Activated CD4-positive, CD25-positive, alpha-beta regulatory T cell treated with anti-CD3 and anti-CD28 coated beads, Interleukin-2, amount 50 U/mL, for 72 hours (primary cell): Measurements from ENCODE around the gene PLEKHG2.
A peak's percentile ranks its signal among the peaks of the same experiment; 100 is the strongest.
"Not testable (repeated sequence)": the region's sequence is repeated elsewhere in the genome, so short reads cannot be mapped to it uniquely, and the experiment has no call there.

Source experiments
- DNase-seq: peaks from one replicate; pipeline ENCODE4 v3.0.0; 2021

PLEKHG2 gene, protein sequence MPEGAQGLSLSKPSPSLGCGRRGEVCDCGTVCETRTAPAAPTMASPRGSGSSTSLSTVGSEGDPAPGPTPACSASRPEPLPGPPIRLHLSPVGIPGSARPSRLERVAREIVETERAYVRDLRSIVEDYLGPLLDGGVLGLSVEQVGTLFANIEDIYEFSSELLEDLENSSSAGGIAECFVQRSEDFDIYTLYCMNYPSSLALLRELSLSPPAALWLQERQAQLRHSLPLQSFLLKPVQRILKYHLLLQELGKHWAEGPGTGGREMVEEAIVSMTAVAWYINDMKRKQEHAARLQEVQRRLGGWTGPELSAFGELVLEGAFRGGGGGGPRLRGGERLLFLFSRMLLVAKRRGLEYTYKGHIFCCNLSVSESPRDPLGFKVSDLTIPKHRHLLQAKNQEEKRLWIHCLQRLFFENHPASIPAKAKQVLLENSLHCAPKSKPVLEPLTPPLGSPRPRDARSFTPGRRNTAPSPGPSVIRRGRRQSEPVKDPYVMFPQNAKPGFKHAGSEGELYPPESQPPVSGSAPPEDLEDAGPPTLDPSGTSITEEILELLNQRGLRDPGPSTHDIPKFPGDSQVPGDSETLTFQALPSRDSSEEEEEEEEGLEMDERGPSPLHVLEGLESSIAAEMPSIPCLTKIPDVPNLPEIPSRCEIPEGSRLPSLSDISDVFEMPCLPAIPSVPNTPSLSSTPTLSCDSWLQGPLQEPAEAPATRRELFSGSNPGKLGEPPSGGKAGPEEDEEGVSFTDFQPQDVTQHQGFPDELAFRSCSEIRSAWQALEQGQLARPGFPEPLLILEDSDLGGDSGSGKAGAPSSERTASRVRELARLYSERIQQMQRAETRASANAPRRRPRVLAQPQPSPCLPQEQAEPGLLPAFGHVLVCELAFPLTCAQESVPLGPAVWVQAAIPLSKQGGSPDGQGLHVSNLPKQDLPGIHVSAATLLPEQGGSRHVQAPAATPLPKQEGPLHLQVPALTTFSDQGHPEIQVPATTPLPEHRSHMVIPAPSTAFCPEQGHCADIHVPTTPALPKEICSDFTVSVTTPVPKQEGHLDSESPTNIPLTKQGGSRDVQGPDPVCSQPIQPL (N-terminal part only)

DNA sequence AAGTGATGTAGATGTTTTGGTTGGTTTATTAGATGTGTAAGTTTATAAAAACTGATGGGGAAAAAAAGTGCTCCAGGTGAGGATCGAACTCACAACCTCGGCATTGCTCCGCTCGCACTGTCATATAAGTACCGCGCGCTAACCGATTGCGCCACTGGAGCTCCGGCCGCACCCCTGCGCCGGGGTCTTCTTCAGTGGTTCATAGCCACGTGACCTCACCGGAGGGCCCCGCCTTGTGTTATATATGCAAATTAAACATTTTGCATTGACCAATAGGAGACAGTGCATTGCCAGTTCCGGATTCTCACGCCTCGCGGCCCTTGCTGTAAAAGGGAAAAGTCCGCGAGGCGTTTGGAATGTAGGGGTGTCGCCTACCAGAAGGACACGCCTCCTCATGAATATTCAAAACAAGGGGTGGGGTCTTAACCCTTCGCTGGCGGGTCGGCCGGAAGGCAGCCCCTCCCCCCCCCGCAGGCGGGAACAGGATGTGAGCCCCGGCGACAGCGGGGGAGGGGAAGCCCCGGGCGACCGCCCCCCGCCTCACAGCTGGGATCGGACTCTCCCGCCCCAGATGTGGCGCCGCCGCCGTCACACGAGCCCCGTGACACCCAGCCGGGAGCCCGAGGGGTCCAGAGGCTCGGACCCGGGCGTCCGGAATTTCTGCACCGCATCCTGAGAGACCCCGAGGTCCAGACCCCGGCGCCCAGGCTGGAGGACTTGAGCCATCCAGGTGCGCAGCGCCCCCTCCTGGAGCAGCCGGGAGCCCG, at the start of gene PLEKHG2:
TSS of gene PLEKHG2 (plus strand) at position 570 of the 767 bp plus-strand sequence. CDS start 1,418 bp downstream, outside the sequence.
- peak; percentile 98 for DNase-seq

DNA sequence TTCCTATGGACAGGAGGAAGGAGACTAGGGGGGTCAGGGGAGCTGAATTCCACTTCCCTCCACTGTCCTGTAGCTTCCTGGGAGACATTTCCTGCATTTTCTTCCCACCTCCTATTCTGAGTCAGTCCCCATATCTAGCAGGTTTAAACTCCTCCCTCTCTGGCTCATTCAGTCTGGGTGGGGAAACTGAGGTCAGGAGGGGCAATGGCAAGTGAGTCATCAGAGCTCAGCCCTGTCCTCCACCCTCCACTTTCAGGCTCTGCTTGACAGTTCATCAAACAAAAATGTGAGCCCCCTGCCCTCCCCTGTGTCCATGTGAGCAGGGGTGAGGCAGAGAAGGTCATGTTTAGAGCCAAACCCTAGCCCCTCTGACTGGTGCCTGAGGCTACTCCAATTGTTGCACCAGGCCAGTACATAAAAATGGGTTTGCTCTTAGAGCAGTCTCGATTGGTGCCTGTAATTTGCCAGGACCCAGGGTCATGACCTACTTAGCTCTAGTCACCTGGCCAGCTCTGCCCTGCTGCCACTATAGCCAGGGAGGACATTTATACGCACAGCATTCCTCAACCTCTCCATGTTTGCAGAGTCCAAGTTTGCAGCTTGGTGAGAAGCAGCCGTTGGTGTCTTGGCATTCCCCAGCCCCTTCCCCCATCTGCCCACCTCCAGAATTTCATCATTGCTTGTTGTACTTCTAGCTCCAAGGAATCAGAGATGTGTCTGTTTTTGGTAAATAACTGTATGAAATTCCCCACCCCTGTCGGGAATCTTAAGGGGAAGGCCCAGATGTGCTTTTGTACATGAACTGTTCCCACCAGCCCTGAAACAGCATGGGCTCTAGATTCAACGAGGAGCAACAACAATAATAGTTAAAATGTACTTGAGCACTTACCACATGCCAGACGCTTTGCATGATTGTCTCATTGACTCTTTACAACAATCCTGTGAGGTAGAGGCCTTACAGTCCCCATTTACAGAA, 49.5 kb upstream of the PLEKHG2 start:
- DNase-seq, result no peak

DNA sequence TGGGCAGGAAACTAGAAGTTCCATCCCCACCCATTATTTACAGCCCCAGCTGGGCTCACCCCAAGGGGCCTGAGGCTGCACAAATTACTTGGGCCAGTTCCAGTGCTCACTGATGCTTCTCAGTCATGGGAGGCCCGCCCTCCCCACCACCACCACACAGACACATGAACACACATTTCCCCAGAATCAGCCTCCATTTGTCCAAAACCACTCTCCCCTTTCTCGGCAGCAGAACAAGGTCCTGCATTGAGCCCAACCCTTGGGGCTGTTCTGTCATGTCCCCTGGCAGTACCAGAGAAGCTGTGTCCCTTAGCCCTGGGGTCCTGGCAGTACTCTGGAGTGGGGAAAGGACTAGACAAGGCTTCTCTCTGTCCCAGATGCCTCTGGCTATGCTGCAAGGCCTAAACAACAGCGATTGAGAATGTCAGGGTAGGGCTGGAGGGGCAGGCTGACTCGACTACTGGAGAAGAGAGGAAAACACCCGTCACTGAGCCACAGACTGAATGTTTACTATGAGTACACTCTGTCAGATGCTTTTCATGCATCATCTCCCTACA, 48.5 kb upstream of the PLEKHG2 start:
- DNase-seq, result no peak

DNA sequence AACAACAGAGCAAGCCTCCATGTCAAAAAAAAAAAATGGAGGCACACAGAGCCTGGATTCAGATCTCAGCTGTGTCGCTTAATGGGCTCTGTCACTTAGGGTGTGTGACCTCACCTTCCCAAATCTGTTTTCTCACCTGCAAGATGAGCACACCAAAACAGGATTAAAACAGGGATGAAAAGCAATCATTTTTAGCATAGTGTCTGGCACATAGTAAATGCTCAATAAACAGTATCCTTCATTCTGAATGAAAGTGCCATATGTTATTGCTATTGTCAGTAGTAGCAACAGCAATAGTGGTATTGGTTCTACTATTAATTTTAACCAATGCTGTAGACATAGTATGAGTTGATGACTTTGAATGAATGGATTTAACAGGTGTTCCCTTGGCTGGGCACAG, 46.9 kb upstream of the PLEKHG2 start:
- DNase-seq, result no peak

DNA sequence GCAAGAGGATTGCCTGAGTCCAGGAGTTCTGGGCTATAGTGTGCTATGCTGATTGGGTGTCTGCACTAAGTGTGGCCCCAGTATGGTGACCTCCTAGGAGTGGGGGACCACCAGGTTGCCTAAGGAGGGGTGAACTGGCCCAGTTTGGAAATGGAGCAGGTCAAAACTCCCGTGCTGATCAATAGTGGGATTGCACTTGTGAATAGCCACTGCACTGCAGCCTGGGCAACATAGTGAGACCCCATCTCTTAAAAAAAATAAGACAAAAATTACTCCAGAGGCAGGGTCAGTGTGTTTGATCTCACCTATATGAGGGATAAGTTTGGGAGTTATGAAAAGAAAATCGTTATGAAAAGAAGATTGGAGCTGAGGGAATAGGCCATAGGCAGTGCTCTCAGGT, 43.3 kb upstream of the PLEKHG2 start:
- DNase-seq, result no peak

DNA sequence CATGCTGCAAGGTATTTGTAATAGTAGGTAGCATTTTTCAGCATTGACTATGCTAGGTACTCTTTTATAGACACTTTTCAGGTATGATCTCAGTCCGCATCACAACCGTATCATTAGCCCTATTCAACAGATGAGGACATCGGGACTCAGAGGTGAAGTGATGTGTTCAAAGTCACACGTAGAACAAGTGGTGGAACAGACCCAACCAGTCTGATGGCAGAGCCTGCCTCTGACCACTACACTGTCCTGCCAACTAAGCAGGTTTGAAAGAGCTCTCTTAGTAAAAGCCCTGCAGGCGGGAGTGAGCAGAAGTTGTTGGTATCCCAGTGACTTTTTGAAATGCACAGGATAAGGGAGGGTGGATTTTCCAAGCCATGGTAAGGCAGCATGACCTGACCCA, 41.7 kb upstream of the PLEKHG2 start:
- DNase-seq, result no peak

DNA sequence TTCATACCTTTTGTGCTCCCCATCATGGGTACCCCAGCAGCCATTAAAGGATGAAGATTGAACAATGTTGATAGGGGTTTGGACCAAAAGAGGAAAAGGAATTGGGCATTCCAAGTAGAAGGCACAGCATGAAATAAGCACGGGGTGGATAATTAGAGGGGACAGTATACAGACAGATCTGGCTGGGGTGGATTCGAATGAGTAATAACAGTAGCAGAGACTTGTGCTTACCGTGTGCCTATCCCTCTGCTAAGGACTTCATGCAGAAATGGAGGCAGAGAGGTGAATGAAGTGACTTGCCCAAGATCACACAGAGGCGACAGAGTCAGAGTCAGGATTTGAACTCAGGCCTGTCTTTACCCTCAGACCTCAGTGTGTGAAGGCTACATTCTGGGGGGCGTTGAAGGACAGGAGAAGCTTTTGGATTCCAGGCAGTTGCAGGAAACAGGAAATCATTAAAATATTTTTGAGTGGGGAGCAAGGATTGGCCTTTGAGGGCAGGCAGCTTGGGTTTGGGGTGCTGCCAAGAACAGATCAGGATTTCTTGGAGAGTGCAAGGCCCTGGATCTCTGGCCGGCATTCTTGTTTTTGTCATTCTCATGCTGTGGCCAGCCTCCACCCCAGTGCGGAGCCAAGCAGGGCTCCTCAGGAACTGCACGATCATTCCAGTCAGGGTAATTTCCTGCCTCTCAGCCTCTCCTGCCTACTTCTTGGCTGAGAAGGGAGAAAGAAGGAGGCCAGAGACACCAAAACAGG, 40.2 kb upstream of the PLEKHG2 start:
- DNase-seq, result no peak

DNA sequence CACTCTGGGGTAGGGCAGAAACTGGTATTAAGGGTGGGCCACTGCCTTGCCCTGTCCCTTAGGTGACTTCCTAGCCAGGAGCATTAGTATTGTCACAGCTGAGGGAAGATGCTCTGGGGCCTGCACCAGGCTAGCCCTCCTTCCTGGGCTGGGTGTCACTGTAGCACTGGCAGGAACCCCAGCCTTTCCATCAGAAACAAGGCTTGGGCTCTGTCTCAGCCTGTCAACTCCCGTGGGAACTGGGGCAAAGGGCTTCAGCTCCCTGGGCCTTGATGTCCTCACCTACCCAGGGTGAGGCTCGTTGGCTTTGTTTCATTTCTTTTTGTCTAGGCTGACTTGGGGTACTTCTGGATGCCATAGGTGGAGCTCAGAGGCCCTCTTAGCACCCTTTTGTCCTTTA, 39.5 kb upstream of the PLEKHG2 start:
- no peak for DNase-seq

DNA sequence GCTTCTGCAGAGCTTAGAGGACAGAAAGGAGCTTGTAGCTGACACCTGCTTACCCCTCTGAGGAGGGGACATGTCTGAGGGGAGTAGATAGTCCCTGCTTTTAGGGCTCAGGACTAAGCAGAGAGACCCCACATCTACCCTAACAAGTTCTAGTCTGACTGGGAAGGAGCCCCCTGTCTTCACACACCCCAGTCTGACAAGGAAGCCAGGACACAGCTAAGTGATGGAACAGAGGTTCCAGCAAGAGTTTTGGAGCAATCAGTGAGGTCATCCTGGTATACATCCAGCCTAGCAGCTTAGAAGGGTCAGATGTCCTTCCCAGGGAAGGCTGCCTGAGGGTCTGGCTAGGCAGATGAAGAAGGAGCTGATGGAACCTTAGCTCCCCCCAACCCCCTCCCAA, 36.5 kb upstream of the PLEKHG2 start:
- no peak for DNase-seq

DNA sequence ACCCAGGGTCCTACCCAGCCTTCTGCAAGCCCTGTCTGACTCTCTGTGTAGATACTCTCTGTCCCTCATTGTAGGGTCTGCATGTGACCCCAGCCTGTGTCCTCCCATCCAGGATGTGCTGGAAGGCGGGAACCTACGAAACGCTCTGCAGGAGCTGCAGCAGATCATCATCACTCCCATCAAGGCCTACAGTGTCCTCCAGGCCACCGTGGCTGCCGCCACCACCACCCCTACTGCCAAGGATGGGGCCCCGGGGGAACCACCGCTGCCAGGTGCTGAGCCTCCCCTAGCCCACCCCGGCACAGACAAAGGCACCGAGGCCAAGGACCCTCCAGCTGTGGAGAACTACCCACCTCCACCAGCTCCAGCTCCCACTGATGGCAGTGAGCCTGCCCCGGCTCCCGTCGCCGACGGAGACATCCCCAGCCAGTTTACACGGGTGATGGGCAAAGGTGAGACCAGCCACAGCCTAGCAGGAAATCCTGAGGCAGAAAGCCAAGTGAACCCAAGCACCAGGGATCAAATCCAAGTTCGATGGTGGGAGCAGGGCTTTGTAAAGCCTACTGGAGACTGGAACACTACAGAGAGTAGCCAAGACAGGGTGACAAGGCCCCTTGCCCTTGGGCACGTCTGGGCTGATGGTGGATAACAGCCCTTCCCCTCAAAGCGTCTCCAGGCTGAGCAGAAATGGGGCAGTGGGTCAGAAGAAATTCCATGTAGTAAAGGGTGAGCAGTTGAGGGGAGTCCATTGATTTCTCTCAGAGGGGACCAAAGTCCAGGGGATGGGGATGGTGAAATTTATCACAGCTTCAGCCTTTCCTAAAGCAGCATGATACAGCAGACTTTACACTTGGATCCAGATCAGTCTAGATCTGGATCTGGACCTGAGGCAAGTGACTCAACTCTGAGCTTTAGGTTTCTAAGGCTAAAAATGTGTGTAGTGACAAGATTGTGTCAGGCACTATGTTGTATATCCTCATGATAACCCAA, 34.8 kb upstream of the PLEKHG2 start:
- DNase-seq, result no peak

DNA sequence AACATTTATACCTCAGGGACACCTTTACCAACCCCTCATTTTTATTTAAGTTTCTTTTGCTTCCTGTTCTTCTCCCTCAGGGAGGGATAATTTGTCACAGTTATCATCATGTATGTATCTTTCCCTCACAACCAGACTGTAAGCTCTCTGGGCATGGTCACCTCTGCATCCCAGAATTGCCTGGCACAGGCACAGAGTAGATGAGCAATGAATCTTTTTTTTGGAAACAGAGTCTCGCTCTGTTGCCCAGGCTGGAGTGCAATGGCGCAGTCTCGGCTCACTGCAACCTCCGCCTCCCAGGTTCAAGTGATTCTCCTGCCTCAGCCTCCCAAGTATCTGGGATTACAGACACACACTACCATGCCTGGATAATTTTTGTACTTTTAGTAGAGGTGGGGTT, 33.1 kb upstream of the PLEKHG2 start:
- DNase-seq, result not testable (repeated sequence)

DNA sequence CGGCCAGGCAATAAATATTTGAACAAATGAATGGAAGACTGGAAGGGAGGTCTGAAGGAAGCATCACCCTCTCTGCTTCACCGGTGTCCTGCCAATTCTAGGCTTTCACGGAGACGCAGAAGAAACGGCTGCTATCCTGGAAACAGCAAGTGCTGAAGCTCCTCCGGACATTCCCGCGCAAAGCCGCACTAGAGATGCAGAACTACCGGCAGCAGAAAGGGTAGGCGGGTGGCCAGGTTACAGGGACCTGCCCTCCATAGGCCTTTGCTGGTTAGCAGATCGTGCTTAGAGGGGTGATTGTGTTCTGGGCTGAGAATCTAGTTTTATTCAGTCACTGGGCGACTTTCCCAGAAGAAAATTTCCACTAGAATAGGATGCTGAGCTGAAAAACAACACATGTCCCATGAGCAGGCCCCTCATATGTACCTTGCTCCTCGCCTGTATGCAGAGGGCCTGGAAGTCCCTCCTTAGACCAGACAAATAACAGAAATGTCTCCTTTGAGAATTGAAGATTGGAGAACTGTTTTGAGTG, 32.5 kb upstream of the PLEKHG2 start:
- no peak for DNase-seq

DNA sequence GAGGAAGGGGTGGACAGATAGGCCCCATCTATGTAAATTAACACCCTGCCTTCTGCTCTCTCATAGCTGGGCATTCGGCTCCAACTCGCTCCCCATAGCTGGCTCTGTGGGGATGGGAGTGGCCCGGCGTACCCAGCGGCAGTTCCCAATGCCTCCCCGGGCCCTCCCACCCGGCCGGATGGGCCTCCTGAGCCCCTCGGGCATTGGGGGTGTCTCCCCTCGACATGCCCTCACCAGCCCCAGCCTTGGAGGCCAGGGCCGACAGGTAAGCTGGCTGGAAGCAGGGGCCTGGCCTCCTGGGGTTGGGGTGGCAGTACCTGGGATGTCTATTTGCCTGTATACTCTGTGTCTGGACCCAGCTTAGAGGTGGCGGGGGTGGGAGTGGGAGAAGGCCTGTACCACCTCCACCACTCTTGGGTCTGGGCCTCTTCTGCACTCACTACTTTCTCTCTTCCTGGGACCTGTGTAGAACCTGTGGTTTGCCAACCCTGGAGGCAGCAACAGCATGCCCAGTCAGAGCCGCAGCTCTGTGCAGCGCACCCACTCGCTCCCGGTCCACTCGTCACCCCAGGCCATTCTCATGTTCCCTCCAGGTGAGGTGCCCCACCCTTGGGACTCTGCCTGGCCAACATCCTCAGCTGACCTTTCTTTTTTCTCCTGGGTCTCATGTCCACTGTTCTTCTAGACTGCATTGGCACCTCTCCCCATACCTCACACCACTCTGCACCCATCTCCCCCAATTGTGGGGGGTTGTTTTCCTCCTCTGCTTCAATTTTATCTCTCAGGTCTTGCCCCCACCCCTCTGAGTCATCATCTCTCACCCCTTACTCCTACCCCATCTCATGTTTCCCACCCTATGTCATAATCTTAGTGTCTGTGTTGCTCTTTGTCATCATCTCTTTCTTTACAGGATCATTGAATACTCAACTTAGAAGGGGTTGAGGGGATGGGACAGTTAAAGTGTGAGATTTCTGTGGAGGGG, 31.7 kb upstream of the PLEKHG2 start:
- DNase-seq, result no peak

DNA sequence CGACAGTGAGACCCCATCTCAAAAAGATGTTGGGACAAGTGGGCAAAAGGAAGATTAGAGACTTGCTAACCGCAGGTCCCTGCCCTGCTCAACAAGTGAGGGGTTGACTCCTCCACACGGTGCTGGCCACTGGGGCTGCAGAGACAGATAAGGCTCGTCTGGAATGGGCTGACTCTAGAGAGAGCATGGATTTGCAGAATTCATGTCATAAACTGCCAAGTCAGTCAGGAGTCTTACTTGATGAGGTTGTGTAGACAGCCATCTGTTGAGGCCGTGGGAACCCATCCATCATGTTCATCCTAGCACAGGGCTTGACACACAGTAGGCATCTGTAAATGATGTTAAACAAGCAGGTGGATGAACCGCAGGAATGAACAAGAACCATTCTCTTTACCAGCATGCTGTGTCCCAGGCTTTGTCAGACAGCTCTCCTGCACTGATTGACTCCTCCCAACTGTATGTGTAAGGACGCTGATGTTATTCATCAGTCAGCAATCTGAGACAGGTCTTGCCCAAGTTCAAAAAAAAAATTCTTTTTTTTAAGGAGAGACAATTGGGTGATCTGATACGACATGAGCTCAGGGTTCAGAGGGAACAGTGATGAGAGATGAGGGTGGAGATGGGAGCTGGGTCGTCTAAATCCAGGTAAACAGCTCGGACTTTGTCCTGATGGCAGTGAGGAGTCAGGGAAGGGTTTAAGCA, 30.4 kb upstream of the PLEKHG2 start:
- no peak for DNase-seq

DNA sequence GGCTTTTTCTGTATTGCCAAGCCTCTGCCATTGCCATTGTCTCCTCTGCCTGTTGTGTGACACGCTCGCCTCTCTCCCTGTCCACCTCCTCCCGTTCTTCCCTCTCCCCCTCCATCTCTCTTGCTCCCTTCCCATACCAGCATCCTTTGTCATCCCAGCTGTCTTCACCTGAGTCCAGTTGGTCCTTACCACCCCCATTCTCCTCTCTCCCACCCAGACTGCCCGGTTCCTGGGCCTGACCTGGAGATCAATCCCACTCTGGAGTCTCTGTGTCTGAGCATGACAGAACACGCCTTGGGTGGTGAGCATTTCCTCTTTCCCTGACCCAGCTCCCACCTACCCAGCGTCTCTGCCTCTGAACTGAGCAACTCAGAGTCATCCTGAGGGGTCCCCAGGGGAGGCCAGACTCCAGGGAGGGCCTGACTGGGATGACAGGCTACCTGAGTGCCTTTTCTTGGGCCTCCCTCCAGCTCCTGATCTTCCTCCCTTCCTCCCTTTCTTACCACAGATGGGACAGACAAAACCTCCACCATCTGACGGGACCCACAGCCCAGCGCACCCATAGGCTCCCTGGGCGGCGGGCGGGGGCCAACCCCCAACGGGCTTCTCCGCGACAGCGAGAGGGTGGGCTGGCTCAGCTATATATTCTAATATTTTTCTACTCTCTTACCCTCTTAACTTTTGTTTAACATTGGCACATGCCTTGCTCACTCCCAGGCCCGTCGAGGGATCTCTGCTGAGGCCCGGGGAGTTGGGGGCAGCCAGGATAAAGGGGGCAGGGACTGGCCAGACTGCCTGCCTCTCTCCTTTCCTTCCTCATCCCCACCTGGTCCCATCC, 29.3 kb upstream of the PLEKHG2 start:
- no peak for DNase-seq
